Measurements from ENCODE around the gene ZFP36L1.

The ZFP36L1 gene

GRCh38 chr14:68749487-68750475 is 43.1 kb downstream of the ZFP36L1 start:
- Histone ChIP-seq H3K4me2 (ENCODE audit: low read length) (no peak overlapping the region), H3K79me2 (ENCODE audit: control insufficient read depth, low read length) (no peaks in the 10 kb centered on the region), H3K27ac (ENCODE audit: low read depth, low read length) (no peak overlapping the region), H3K27me3 (ENCODE audit: control insufficient read depth, low read length) (no peaks in the 10 kb centered on the region; the same call in 1 of the 2 replicates), H3K36me3 (ENCODE audit: control insufficient read depth, low read length) (no peaks in the 10 kb centered on the region), H3F3A (ENCODE audit: control insufficient read depth, insufficient read depth) (no peaks in the 10 kb centered on the region), H3K9me2 (replicated peaks; ENCODE audit: control insufficient read depth, low read length) (no peaks in the 10 kb centered on the region), H3K4me1 (ENCODE audit: control insufficient read depth, low read length) (peaks cover 7% of the 10 kb centered on the region; the same call in 1 of the 2 replicates), H3K4me3 (ENCODE audit: low read length) (no peak overlapping the region), H4K20me1 (ENCODE audit: control insufficient read depth, insufficient read depth, low read depth, low read length) (no peaks in the 10 kb centered on the region), H3K9me3 (ENCODE audit: control insufficient read depth, insufficient read depth, low read length) (no peaks in the 10 kb centered on the region)
- TF ChIP-seq EZH2phosphoT487 (IDR thresholded peaks at IDR 0.05; ENCODE audit: borderline replicate concordance, low read length) (no peak), CTCF (IDR thresholded peaks at IDR 0.05; ENCODE audit: low read depth, low read length, poor library complexity, severe bottlenecking) (no peak)

GRCh38 chr14:68748691-68749090 is 44.2 kb downstream of the ZFP36L1 start:
- H3K27ac ChIP-seq (ENCODE audit: low read depth, low read length): no peak overlapping the region
- peaks cover 7% of the 10 kb centered on the region; the same call in 1 of the 2 replicates for H3K4me1 ChIP-seq (ENCODE audit: control insufficient read depth, low read length)
- H3K9me2 ChIP-seq (replicated peaks; ENCODE audit: control insufficient read depth, low read length): no peaks in the 10 kb centered on the region
- TF ChIP-seq EZH2phosphoT487 (IDR thresholded peaks at IDR 0.05; ENCODE audit: borderline replicate concordance, low read length) (no peak), CTCF (IDR thresholded peaks at IDR 0.05; ENCODE audit: low read depth, low read length, poor library complexity, severe bottlenecking) (no peak)
- H3K36me3 ChIP-seq (ENCODE audit: control insufficient read depth, low read length): no peaks in the 10 kb centered on the region
- no peaks in the 10 kb centered on the region for H3K9me3 ChIP-seq (ENCODE audit: control insufficient read depth, insufficient read depth, low read length)
- H3K4me2 ChIP-seq (ENCODE audit: low read length): no peak overlapping the region
- H3K4me3 ChIP-seq (ENCODE audit: low read length): no peak overlapping the region
- H3K27me3 ChIP-seq (ENCODE audit: control insufficient read depth, low read length): no peaks in the 10 kb centered on the region; the same call in 1 of the 2 replicates
- H4K20me1 ChIP-seq (ENCODE audit: control insufficient read depth, insufficient read depth, low read depth, low read length): no peaks in the 10 kb centered on the region
- H3K79me2 ChIP-seq (ENCODE audit: control insufficient read depth, low read length): no peaks in the 10 kb centered on the region
- H3F3A ChIP-seq (ENCODE audit: control insufficient read depth, insufficient read depth): no peaks in the 10 kb centered on the region

GRCh38 chr14:68748260-68748659 is 44.6 kb downstream of the ZFP36L1 start:
- Histone ChIP-seq H3K4me3 (ENCODE audit: low read length) (no peak overlapping the region), H3K9me3 (ENCODE audit: control insufficient read depth, insufficient read depth, low read length) (no peaks in the 10 kb centered on the region), H4K20me1 (ENCODE audit: control insufficient read depth, insufficient read depth, low read depth, low read length) (no peaks in the 10 kb centered on the region), H3F3A (ENCODE audit: control insufficient read depth, insufficient read depth) (no peaks in the 10 kb centered on the region), H3K36me3 (ENCODE audit: control insufficient read depth, low read length) (no peaks in the 10 kb centered on the region), H3K4me2 (ENCODE audit: low read length) (no peak overlapping the region), H3K79me2 (ENCODE audit: control insufficient read depth, low read length) (no peaks in the 10 kb centered on the region), H3K4me1 (ENCODE audit: control insufficient read depth, low read length) (peaks cover 9% of the 10 kb centered on the region), H3K9me2 (replicated peaks; ENCODE audit: control insufficient read depth, low read length) (no peaks in the 10 kb centered on the region), H3K27ac (ENCODE audit: low read depth, low read length) (no peak overlapping the region), H3K27me3 (ENCODE audit: control insufficient read depth, low read length) (no peaks in the 10 kb centered on the region; the same call in 1 of the 2 replicates)
- TF ChIP-seq CTCF (IDR thresholded peaks at IDR 0.05; ENCODE audit: low read depth, low read length, poor library complexity, severe bottlenecking) (no peak), EZH2phosphoT487 (IDR thresholded peaks at IDR 0.05; ENCODE audit: borderline replicate concordance, low read length) (no peak)

Data from DOHH2 (cell line).